Fibroblast of mammary gland (primary cell): Measurements from ENCODE around the gene ARHGAP15.
A peak's percentile ranks its signal among the peaks of the same experiment; 100 is the strongest.

Experiments
- DNase-seq: peaks from one replicate; pipeline ENCODE4 v3.0.0-alpha.2; 2010; ENCODE audit warnings: low read depth
- H3K4me3 ChIP-seq: 2 replicates; pipeline ENCODE4 v1.5.1; 2011; ENCODE audit warnings: low read depth, mild to moderate bottlenecking, low read length, moderate library complexity; ENCODE audit not compliant: control insufficient read depth
- TF ChIP-seq, protein P1 (sequence below): conservative IDR thresholded peaks from 2 replicates; pipeline ENCODE4 v1.5.1; 2011; ENCODE audit warnings: low read depth, low read length, inconsistent platforms; ENCODE audit not compliant: control insufficient read depth, insufficient read depth

Gene ARHGAP15

GRCh38 chr2:143252138-143252907, 123.1 kb downstream of the ARHGAP15 start:
- no peak overlapping the region for H3K4me3 ChIP-seq
- TF ChIP-seq, protein P1, sequence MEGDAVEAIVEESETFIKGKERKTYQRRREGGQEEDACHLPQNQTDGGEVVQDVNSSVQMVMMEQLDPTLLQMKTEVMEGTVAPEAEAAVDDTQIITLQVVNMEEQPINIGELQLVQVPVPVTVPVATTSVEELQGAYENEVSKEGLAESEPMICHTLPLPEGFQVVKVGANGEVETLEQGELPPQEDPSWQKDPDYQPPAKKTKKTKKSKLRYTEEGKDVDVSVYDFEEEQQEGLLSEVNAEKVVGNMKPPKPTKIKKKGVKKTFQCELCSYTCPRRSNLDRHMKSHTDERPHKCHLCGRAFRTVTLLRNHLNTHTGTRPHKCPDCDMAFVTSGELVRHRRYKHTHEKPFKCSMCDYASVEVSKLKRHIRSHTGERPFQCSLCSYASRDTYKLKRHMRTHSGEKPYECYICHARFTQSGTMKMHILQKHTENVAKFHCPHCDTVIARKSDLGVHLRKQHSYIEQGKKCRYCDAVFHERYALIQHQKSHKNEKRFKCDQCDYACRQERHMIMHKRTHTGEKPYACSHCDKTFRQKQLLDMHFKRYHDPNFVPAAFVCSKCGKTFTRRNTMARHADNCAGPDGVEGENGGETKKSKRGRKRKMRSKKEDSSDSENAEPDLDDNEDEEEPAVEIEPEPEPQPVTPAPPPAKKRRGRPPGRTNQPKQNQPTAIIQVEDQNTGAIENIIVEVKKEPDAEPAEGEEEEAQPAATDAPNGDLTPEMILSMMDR: no peak
- DNase-seq: no peak

DNA sequence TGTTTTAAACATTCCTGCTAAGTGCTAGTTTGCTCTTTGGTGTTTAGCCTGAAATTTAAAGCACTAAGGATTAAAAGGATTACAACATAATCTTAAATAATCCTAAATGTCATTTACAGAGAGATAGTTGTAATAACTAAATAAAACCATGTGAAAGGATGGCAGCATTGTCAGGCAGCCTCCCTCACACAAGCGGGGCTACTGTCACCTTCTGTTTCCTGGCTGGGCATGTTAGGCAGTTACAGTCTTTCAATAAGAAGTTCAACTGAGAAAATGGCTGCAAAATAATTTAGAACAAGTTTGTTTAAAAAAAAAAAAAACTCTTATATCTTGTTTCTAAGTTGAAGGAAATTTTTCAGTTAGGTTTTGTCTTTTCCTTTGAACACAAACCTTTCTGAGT, 124.9 kb downstream of the ARHGAP15 start:
- no peak for DNase-seq
- TF ChIP-seq, protein P1: no peak
- H3K4me3 ChIP-seq: no peak overlapping the region

- TF ChIP-seq, protein P1: no peak
- H3K4me3 ChIP-seq: no peak overlapping the region
- no peak for DNase-seq
Measured at GRCh38 chr2:143255086-143255485, 125.9 kb downstream of the ARHGAP15 start.

- TF ChIP-seq, protein P1: no peak
- no peak overlapping the region for H3K4me3 ChIP-seq
- DNase-seq: no peak
Measured at GRCh38 chr2:143255899-143256298, 126.7 kb downstream of the ARHGAP15 start.

DNA sequence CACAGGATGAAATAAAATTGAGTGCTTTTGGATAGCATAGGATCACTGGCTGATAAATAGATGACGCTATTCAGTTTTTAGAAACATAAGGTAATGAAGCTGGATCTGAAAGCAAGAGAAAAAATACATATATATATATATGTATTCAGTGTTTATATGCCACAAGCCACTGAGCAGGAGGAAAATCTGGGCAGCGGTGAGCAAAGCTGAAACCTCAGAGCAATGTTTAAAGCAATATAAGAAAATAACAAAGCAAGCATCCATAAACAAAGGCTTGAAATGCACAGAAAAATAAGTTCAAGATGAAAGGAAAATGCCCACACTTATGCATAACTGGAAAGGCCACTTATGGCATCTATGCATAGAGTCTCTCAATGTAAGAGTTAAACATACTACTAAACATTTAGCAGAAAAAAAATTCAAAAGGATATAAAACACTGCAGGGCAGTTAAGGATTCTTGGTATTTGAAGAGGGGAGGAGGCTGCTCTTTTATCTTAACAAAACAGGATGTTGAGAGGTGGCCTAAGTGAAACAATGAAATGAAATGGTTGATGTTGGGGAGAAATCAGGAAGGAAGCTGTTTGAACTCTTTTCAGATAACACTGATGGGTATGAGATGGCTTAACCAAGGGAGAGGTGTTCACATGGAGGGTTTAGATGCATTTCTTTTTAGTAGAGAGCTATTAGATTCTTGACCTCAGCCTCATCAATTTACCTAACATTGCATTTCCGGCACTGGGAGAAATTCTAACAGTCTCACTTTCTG, 129.1 kb downstream of the ARHGAP15 start:
- TF ChIP-seq, protein P1: no peak
- no peak overlapping the region for H3K4me3 ChIP-seq
- no peak for DNase-seq

DNA sequence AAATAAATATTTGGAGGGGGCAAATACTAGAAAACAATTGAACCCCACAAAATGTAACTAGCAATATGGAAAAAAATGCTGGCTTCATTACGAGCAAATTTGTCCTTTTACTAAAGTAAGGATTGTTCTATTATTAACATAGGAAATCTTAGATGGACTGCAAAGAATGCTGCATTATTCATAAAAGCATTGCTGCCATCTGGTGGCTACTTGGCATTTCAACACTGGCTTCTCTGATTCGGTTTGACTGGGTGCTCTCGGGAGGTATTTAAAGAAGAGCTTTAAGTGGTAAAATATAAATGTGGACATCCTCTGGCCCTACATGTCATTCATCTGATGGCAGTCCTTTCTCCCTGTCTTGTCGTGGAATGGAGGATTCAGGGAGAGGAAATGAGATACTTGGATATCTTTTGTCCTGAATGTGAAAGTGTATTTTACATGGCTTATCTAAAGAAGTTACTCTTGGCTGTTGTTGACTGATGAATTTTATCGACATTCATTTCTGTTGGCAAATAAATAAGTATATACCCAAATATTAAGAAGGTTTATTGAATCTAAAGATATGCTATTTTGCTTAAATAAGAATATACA, 130.2 kb downstream of the ARHGAP15 start:
- no peak overlapping the region for H3K4me3 ChIP-seq
- DNase-seq: peak; percentile 75
- TF ChIP-seq, protein P1: peak; percentile 77
